ENCODE results near the gene ADGRF3.
"Not testable (repeated sequence)": the region's sequence is repeated elsewhere in the genome, so short reads cannot be mapped to it uniquely, and the experiment has no call there.

ADGRF3 gene

GRCh38 chr2:26346454-26347053 is at the start of gene ADGRF3:
ADGRF3 (minus strand) TSS chr2:26346789; CDS start chr2:26346234, 555 bp downstream.
- peak; percentile 78 for DNase-seq

DNA sequence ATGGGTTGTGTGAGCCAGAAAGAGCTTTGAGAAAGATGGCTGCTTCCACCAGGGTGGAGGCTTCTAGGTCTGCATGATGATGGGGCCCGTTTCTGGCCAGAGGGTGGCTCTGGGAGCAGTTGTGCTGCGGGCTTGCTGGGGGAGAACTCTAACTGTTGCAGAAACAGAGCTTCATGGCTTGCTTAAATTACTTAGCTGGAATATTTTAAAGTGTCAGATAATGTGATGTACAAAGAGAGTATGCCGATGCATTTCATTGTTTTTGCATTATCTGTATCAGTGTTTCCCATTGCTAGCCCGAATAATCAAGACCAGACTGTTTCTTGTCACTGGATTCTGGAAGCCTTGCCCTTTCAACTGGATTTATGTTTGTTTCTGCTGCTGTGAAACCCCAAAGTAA is 48.8 kb upstream of the ADGRF3 start:
- no peak for DNase-seq

- no peak for DNase-seq
Observed at GRCh38 chr2:26394694-26395093, 48.1 kb upstream of the ADGRF3 start.

GRCh38 chr2:26387189-26387588 is 40.6 kb upstream of the ADGRF3 start:
- DNase-seq, result no peak

GRCh38 chr2:26384597-26384996 is 38.0 kb upstream of the ADGRF3 start:
- DNase-seq, result no peak

DNA sequence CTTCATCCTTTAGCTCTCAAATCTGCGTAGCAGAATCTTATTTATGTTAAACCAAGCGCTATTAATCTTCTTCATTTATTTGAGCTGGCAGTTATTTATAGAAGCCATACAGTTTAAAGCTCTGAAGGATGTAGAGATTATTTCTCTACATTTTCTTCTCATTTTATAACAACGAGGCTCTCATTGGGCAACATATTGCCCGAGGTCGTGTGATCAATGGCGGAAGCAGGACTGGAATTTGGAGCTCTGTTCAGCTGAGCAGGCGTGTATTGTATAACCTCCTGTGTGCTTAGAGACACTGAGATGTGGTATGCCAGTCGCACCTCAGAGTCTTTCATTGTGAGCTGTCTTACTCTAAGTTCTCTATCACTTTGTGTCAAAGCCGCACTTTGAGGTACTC is 37.6 kb upstream of the ADGRF3 start:
- DNase-seq, result no peak

- DNase-seq, result no peak
Observed at GRCh38 chr2:26382564-26382963, 36.0 kb upstream of the ADGRF3 start.

- DNase-seq, result no peak
Observed at GRCh38 chr2:26380281-26380680, 33.7 kb upstream of the ADGRF3 start.

DNA sequence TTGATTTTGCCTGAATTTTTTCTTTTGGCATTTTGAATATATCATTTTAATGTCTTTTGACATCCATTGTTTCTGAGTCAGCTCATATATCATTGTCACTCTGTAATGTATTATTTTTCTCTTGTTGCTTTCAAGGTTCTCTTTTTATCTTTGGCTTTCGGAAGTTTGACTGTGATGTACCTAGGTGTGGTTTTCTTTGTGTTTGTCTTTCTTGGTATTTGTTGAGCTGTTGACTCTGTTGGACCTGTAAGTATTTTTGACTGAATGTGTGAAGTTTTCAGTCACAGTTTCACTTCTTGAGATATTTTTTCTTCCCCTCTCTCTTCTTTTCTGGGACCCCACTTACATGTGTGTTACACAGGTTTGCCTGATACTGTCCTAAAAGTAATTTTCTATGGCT is 30.2 kb upstream of the ADGRF3 start:
- no peak for DNase-seq

DNA sequence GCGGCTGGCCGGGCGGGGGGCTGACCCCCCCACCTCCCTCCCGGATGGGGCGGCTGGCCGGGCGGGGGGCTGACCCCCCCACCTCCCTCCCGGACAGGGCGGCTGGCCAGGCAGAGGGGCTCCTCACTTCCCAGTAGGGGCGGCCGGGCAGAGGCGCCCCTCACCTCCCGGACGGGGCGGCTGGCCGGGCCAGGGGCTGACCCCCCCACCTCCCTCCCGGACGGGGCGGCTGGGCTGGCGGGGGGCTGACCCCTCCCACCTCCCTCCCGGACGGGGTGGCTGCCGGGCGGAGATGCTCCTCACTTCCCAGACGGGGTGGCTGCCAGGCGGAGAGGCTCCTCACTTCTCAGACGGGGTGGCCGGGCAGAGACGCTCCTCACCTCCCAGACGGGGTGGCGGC is 24.3 kb upstream of the ADGRF3 start:
- not testable (repeated sequence) for DNase-seq

GRCh38 chr2:26369664-26370063 is 23.1 kb upstream of the ADGRF3 start:
- peak; percentile 33 for DNase-seq

GRCh38 chr2:26366957-26367356 is 20.4 kb upstream of the ADGRF3 start:
- no peak for DNase-seq

- DNase-seq, result no peak
Observed at GRCh38 chr2:26364669-26365068, 18.1 kb upstream of the ADGRF3 start.

DNA sequence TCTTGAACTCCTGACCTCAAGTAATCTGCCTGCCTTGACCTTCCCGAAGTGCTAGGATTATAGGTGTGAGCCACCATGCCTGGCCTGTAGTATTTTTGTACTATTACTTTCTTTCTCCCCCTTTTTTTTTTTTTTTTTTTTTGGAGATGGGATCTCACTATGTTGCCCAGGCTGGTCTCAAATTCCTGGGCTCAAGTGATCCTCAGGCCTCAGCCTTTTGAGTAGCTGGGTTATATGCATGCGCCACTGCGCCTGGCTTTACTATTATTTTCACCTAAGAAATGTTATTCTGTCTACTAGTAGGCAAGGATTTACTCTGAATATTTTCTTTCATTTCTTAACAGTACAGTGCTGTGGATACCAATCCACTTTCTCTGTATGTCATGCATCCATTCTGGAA is 17.4 kb upstream of the ADGRF3 start:
- no peak for DNase-seq

GRCh38 chr2:26363323-26363722 is 16.7 kb upstream of the ADGRF3 start:
- no peak for DNase-seq

DNA sequence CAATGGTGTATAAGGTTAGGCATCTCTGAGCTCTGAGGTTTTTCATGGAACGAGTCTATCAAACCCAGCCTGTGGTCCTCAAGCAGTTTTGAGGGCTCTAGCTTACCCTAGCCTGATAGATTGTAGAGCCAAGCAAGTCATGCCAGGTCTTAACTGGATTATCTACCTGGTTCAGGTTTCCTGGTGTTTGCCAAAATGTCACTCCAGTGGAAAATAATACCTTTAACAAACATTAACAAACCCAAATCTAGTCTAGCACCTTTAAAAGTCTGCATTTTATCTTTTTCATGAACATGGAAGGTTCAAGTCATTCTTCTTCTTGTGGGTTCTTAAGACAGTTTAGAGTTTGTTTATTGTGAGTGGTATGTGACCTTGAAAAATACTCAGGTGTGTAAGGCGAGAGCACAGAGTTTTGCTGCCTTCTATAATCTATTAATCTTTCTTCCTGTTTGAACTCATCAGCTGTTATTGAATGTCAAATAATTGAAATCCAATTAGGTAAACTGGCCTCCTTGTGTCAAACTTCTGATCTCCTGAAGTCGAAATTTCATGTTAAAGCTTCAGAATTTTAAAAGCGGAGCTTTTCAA is 13.4 kb upstream of the ADGRF3 start:
- DNase-seq, result no peak

- DNase-seq, result no peak
Observed at GRCh38 chr2:26356771-26357170, 10.2 kb upstream of the ADGRF3 start.

- no peak for DNase-seq
Observed at GRCh38 chr2:26356111-26356510, 9.5 kb upstream of the ADGRF3 start.

- DNase-seq, result no peak
Observed at GRCh38 chr2:26355038-26355995, 8.7 kb upstream of the ADGRF3 start.

DNA sequence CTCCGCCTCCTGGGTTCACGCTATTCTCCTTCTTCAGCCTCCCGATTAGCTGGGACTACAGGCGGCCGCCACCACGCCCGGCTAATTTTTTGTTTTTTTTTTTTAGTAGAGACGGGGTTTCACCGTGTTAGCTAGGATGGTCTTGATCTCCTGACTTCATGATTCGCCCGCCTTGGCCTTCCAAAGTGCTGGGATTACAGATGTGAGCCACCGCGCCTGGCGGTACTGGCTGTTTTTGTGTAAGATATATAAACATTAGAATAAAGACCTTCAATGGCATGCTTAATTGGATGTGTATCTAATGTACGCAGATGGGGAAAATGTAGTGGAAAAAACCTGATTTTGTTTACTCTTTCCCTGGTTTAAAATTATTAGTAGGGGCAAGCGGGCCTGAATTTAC is 7.9 kb upstream of the ADGRF3 start:
- not testable (repeated sequence) for DNase-seq

DNA sequence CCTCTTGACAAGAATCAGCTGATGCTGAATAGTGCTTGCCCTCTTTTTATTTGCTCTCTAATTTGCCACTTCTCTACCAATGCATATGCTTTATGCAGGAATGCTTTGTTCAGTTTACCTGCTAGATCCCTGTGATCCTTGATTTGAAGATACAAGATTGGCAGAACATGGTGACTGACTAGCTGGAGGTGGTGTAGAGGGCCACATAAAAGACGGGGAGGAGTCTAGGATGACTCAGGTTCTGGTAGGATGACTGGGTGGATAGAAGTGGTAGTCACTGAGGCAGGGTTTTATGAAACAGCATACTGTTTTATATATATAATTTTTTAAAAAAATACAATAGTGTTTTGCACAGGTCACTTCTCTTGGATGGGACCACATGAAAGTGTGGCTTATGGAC is 6.3 kb upstream of the ADGRF3 start:
- DNase-seq, result no peak

DNA sequence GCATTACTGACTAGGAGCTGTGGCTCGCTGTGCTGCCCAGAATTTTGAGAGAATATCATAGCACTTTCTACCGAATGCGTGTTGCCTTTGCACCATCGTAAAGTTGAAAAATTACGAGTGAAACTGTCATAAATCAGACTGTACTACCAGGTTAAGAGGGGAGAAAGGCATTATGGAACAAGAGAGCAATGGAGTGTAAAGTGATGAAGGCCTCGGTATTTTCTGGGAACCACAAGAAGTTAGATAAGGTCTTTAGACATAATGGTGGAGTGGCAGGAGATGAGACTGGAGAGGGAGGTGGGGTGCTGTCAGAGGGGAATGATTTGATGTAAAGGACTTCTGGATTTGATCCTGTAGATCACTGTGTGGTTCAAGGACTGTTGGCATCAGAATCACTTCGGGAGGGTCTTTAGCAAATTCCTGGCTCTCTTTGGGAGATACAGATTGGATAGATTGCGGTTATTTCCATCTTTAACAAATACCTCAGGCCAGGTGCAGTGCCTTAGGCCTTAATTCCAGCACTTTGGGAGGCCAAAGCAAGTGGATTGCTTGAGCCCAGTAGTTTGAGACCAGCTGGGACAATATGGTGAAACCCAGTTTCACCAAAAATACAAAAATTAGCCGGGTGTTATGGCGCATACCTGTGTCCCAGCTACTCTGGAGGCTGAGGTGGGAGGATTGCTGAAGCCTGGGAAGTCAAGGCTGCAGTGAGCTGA is 4.9 kb upstream of the ADGRF3 start:
- no peak for DNase-seq

DNA sequence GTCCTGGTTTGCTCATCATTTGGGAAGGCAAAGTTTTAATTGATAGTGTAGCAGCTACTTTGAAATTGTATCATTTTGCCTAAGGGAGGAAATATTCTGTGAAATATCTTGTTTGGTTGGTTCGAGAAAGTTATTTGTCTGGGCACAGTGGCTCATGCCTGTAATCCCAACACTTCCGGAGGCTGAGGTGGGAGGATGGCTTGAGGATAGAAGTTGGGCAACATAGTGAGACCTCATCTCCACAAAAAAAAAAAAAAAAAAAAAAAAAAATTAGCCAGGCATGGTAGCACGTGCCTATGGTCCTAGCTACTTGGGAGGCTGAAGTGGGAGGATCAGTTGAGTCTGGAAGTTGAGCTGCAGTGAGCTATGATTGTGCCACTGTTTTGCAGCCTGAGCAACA is 3.1 kb upstream of the ADGRF3 start:
- no peak for DNase-seq
